ENCODE data around the gene LGI2.

The LGI2 gene

DNA sequence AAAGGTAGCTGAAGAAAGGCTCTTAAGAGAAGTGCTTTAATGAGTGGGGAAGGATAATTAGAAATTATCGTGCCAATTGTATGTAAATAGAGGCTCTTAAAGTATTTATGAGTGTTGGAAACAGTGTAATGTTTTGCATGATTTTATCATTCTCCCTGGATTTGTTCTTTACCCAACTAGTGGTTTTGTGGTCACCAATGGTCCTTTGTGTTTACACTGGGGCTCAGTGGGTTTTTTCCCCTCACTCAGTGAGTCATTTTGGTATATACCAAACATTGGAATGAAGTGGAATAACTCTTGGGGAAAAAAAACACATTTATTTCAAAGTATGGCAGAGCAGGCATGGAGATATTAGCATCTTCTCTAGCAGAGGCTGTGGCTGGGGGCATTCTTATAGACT lies 20.8 kb upstream of the LGI2 start:
- no peaks in the 10 kb centered on the region for H3K79me2 ChIP-seq (ENCODE audit: control insufficient read depth, insufficient read depth, low read length, poor library complexity)
- H3K18ac ChIP-seq (ENCODE audit: low read length): no peak overlapping the region
- no peak overlapping the region for H3K4me3 ChIP-seq (ENCODE audit: low read depth, low read length)
- no peaks in the 10 kb centered on the region for H3K79me1 ChIP-seq (ENCODE audit: low read length)
- H3K9ac ChIP-seq (ENCODE audit: low read length): no peak overlapping the region
- no peak overlapping the region for H2BK5ac ChIP-seq (ENCODE audit: low read depth, low read length, poor library complexity)
- H3K14ac ChIP-seq (ENCODE audit: low read length): no peak overlapping the region
- H3K9me3 ChIP-seq (ENCODE audit: insufficient read depth, low read depth, low read length): no peaks in the 10 kb centered on the region
- no peak overlapping the region for H3K27ac ChIP-seq (ENCODE audit: low read depth, low read length)
- H4K8ac ChIP-seq (ENCODE audit: low read depth, low read length): no peak overlapping the region
- no peak for DNase-seq
- no peaks in the 10 kb centered on the region for H3K4me1 ChIP-seq (ENCODE audit: control insufficient read depth in 1 of 2, insufficient read depth in 2 of 2, low read length in 2 of 2)
- H3K23ac ChIP-seq (ENCODE audit: low read length): no peak overlapping the region
- no peak overlapping the region for H2BK120ac ChIP-seq (ENCODE audit: insufficient read depth, low read length, poor library complexity)
- no peaks in the 10 kb centered on the region for H3K36me3 ChIP-seq (ENCODE audit: control insufficient read depth in 1 of 2, insufficient read depth in 2 of 2, low read length in 2 of 2)
- H3K4me2 ChIP-seq (ENCODE audit: low read length): no peak overlapping the region
- H2AFZ ChIP-seq (ENCODE audit: insufficient read depth, low read length, poor library complexity): no peak overlapping the region
- no peak overlapping the region for H2AK5ac ChIP-seq (ENCODE audit: low read length)
- WGBS (ENCODE audit: extremely low coverage, insufficient coverage, insufficient read length): 100% methylated on average over 1 of the region's 1 CpG
- no peak overlapping the region for H2BK12ac ChIP-seq (ENCODE audit: low read length)
- no peak overlapping the region for H4K12ac ChIP-seq (ENCODE audit: low read depth, low read length)
- H4K91ac ChIP-seq (ENCODE audit: low read depth, low read length): no peak overlapping the region
- H3K27me3 ChIP-seq (ENCODE audit: insufficient read depth, low read length): no peaks in the 10 kb centered on the region
- no peak overlapping the region for H3K4ac ChIP-seq (ENCODE audit: low read depth, low read length)

DNA sequence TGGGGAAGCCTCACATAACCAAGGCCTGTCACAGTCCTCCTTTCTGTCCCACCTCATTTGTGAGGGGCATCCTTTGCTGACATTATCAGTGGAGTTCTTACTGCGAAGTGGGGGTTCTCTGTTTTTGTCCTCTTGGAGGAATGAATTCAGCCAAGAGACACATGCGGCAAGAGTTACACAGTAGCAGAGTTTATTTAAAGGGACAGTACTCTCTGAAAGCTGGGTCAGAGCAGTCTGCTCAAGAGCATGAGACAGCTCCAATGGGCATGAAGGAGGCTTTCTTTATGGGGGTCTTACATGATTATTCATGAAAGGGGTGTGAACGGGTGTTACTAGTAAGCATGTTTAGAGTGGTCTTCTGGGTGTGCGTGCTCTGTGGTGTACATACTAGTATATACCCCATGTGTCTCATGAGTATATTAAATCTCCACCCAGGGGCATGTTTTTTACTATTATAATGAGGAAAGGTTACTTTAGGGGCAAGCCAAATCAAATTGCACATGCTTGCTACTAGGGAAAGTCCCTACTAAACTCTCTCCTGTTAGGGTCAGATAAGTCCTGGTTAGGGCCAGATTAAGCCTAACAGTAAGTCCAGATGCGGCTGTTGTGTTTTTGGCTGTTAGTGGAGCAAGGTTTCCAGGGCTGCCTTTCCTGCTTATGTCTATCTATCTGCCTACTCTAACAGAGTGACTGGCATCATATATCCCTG lies 19.8 kb upstream of the LGI2 start:
- DNase-seq: no peak
- no peak overlapping the region for H3K14ac ChIP-seq (ENCODE audit: low read length)
- H3K9me3 ChIP-seq (ENCODE audit: insufficient read depth, low read depth, low read length): no peaks in the 10 kb centered on the region
- H3K4ac ChIP-seq (ENCODE audit: low read depth, low read length): no peak overlapping the region
- no CpG with 5 or more reads among the region's 5 CpGs for WGBS (ENCODE audit: extremely low coverage, insufficient coverage, insufficient read length)
- no peak overlapping the region for H4K12ac ChIP-seq (ENCODE audit: low read depth, low read length)
- H4K91ac ChIP-seq (ENCODE audit: low read depth, low read length): no peak overlapping the region
- H3K79me1 ChIP-seq (ENCODE audit: low read length): no peaks in the 10 kb centered on the region
- H3K18ac ChIP-seq (ENCODE audit: low read length): no peak overlapping the region
- no peak overlapping the region for H2BK120ac ChIP-seq (ENCODE audit: insufficient read depth, low read length, poor library complexity)
- no peak overlapping the region for H2AFZ ChIP-seq (ENCODE audit: insufficient read depth, low read length, poor library complexity)
- H3K79me2 ChIP-seq (ENCODE audit: control insufficient read depth, insufficient read depth, low read length, poor library complexity): no peaks in the 10 kb centered on the region
- no peak overlapping the region for H3K4me3 ChIP-seq (ENCODE audit: low read depth, low read length)
- no peak overlapping the region for H2BK12ac ChIP-seq (ENCODE audit: low read length)
- no peaks in the 10 kb centered on the region for H3K4me1 ChIP-seq (ENCODE audit: control insufficient read depth in 1 of 2, insufficient read depth in 2 of 2, low read length in 2 of 2)
- H4K8ac ChIP-seq (ENCODE audit: low read depth, low read length): no peak overlapping the region
- H3K4me2 ChIP-seq (ENCODE audit: low read length): no peak overlapping the region
- no peaks in the 10 kb centered on the region for H3K27me3 ChIP-seq (ENCODE audit: insufficient read depth, low read length)
- no peak overlapping the region for H3K27ac ChIP-seq (ENCODE audit: low read depth, low read length)
- no peak overlapping the region for H3K9ac ChIP-seq (ENCODE audit: low read length)
- no peak overlapping the region for H2AK5ac ChIP-seq (ENCODE audit: low read length)
- no peak overlapping the region for H2BK5ac ChIP-seq (ENCODE audit: low read depth, low read length, poor library complexity)
- H3K23ac ChIP-seq (ENCODE audit: low read length): no peak overlapping the region
- no peaks in the 10 kb centered on the region for H3K36me3 ChIP-seq (ENCODE audit: control insufficient read depth in 1 of 2, insufficient read depth in 2 of 2, low read length in 2 of 2)

DNA sequence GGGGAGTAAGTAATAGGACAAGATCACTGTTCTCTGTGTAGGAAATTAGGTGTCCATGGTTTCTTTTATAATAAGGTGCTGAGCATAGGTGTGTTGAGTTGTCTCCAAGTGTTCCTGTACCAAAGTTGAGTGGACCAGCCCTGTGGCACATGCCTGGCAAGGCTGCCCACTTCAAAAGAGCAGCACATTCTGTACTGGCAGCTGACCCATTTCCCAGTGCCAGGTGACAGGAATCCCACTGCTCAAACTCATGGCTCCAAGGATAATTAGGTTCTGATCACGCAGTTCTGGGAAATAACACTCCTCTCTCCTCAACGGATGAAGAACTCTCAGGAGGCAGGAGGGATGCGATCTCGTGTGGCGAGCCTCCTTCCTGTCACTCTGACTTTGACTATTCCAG lies 12.8 kb upstream of the LGI2 start:
- H3K9ac ChIP-seq (ENCODE audit: low read length): no peak overlapping the region
- no peak overlapping the region for H3K14ac ChIP-seq (ENCODE audit: low read length)
- no peak for DNase-seq
- no peak overlapping the region for H2AK5ac ChIP-seq (ENCODE audit: low read length)
- no peaks in the 10 kb centered on the region for H3K79me2 ChIP-seq (ENCODE audit: control insufficient read depth, insufficient read depth, low read length, poor library complexity)
- no peaks in the 10 kb centered on the region for H3K79me1 ChIP-seq (ENCODE audit: low read length)
- H3K27me3 ChIP-seq (ENCODE audit: insufficient read depth, low read length): no peaks in the 10 kb centered on the region
- no peak overlapping the region for H3K27ac ChIP-seq (ENCODE audit: low read depth, low read length)
- H3K4me3 ChIP-seq (ENCODE audit: low read depth, low read length): no peak overlapping the region
- no peak overlapping the region for H2AFZ ChIP-seq (ENCODE audit: insufficient read depth, low read length, poor library complexity)
- no peak overlapping the region for H3K23ac ChIP-seq (ENCODE audit: low read length)
- no peak overlapping the region for H4K12ac ChIP-seq (ENCODE audit: low read depth, low read length)
- no peaks in the 10 kb centered on the region for H3K4me1 ChIP-seq (ENCODE audit: control insufficient read depth in 1 of 2, insufficient read depth in 2 of 2, low read length in 2 of 2)
- H3K36me3 ChIP-seq (ENCODE audit: control insufficient read depth in 1 of 2, insufficient read depth in 2 of 2, low read length in 2 of 2): no peaks in the 10 kb centered on the region
- H3K9me3 ChIP-seq (ENCODE audit: insufficient read depth, low read depth, low read length): no peaks in the 10 kb centered on the region
- no peak overlapping the region for H3K4ac ChIP-seq (ENCODE audit: low read depth, low read length)
- no peak overlapping the region for H4K8ac ChIP-seq (ENCODE audit: low read depth, low read length)
- no peak overlapping the region for H2BK12ac ChIP-seq (ENCODE audit: low read length)
- no peak overlapping the region for H2BK5ac ChIP-seq (ENCODE audit: low read depth, low read length, poor library complexity)
- no peak overlapping the region for H2BK120ac ChIP-seq (ENCODE audit: insufficient read depth, low read length, poor library complexity)
- WGBS (ENCODE audit: extremely low coverage, insufficient coverage, insufficient read length): no CpG with 5 or more reads among the region's 5 CpGs
- no peak overlapping the region for H3K18ac ChIP-seq (ENCODE audit: low read length)
- H3K4me2 ChIP-seq (ENCODE audit: low read length): no peak overlapping the region
- H4K91ac ChIP-seq (ENCODE audit: low read depth, low read length): no peak overlapping the region

DNA sequence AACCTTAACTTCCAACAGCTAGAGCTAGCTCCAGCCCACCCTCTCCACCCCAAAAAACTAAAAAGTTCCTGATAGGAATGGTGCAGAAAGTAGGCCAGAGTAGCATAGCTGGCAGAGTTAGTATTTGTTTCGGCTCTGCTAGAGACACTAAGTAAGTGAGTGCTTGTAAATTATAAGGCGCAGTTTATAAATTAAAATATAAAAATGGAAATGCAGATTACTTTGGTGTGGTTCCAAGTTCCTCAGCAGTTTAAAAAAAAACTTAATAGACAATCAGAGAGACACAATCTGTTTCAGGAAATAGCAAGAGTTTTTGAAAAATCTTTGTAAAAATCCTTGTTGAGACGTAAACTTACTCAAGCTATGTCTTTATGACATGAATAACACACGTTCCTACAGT lies 2.8 kb upstream of the LGI2 start:
- no peaks in the 10 kb centered on the region for H3K36me3 ChIP-seq (ENCODE audit: control insufficient read depth in 1 of 2, insufficient read depth in 2 of 2, low read length in 2 of 2)
- no peak overlapping the region for H4K12ac ChIP-seq (ENCODE audit: low read depth, low read length)
- no peak overlapping the region for H4K8ac ChIP-seq (ENCODE audit: low read depth, low read length)
- peaks cover 14% of the 10 kb centered on the region for H3K27me3 ChIP-seq (ENCODE audit: insufficient read depth, low read length)
- no peak overlapping the region for H2AFZ ChIP-seq (ENCODE audit: insufficient read depth, low read length, poor library complexity)
- no peak overlapping the region for H2BK12ac ChIP-seq (ENCODE audit: low read length)
- H3K9me3 ChIP-seq (ENCODE audit: insufficient read depth, low read depth, low read length): peaks cover 2% of the 10 kb centered on the region
- no peak overlapping the region for H4K91ac ChIP-seq (ENCODE audit: low read depth, low read length)
- H3K79me2 ChIP-seq (ENCODE audit: control insufficient read depth, insufficient read depth, low read length, poor library complexity): no peaks in the 10 kb centered on the region
- H2BK5ac ChIP-seq (ENCODE audit: low read depth, low read length, poor library complexity): no peak overlapping the region
- peaks cover 0 to 7% of the 10 kb centered on the region in 2 experiments for H3K4me1 ChIP-seq (ENCODE audit: control insufficient read depth in 1 of 2, insufficient read depth in 2 of 2, low read length in 2 of 2)
- H3K79me1 ChIP-seq (ENCODE audit: low read length): no peaks in the 10 kb centered on the region
- H2AK5ac ChIP-seq (ENCODE audit: low read length): no peak overlapping the region
- H3K4me3 ChIP-seq (ENCODE audit: low read depth, low read length): no peak overlapping the region
- H3K18ac ChIP-seq (ENCODE audit: low read length): no peak overlapping the region
- WGBS (ENCODE audit: extremely low coverage, insufficient coverage, insufficient read length): no CpG with 5 or more reads among the region's 4 CpGs
- no peak for DNase-seq
- H3K4me2 ChIP-seq (ENCODE audit: low read length): no peak overlapping the region
- no peak overlapping the region for H2BK120ac ChIP-seq (ENCODE audit: insufficient read depth, low read length, poor library complexity)
- no peak overlapping the region for H3K4ac ChIP-seq (ENCODE audit: low read depth, low read length)
- no peak overlapping the region for H3K27ac ChIP-seq (ENCODE audit: low read depth, low read length)
- no peak overlapping the region for H3K23ac ChIP-seq (ENCODE audit: low read length)
- H3K14ac ChIP-seq (ENCODE audit: low read length): no peak overlapping the region
- no peak overlapping the region for H3K9ac ChIP-seq (ENCODE audit: low read length)
